Fibroblast of skin of scalp (primary cell): ENCODE results near the gene TXNDC8. TPM values are rescaled to one million over a fixed set of nuclear protein-coding genes. Genes with fewer than 3 reads are reported as not detected.
"Not testable (repeated sequence)": the region's sequence is repeated elsewhere in the genome, so short reads cannot be mapped to it uniquely, and the experiment has no call there.

Experiments used
- DNase-seq: peaks from one replicate; pipeline ENCODE4 v3.0.0-alpha.2; 2013
- polyA plus RNA-seq, 2 experiments: library from polyadenylated mRNA; unstranded; fragments of 120-200 nt; gene quantifications; one replicate each; pipeline ENCODE4 v1.2.1, GENCODE V29; 2013; ENCODE audit not compliant: insufficient read length in 2 of 2

TXNDC8 gene
- not detected for polyA plus RNA-seq (2013, experiment 1 of 2; ENCODE audit: insufficient read length)
- not detected for polyA plus RNA-seq (2013, experiment 2 of 2; ENCODE audit: insufficient read length)

DNA sequence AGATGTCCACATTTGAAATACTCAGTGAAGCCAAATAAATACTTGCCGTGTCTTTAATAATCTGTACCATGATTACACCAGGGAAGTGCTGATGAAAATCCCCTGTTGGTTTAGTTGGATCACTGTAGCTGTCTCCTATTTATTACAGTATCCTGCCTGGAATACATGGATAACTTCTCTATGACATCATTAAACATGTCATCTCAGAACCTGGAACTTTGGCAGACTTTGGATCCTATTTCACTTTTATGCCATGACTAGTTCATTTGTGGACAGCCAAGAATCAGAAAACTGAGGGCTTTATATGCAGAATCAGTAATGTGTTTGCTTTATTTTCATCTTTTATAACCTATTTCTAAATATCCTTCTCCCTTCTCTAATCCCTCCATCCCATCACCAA lies at the start of gene TXNDC8:
TSS of gene TXNDC8 (minus strand) at position 137 of the 400 bp plus-strand sequence.
- DNase-seq, result peak; percentile 55

DNA sequence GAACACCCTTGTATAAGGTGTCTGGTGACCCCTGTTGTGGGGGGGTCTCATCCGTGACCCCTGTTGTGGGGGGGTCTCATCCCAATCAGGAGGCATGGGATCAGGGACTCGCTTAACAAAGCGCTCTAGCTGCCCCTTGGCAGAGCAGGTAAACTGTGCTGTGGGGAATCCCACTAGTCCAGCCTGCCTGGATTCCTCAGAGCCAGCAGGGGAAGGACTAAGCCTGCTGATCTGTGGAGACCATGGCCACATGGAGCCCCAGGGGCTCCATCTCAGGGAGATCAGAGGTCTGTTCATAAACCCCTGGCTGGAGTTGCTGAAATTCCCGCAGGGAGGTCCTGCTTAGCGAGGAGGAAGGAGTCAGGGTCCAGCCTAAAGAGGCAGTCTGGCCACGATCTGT lies 45.8 kb upstream of the TXNDC8 start:
- no peak for DNase-seq

DNA sequence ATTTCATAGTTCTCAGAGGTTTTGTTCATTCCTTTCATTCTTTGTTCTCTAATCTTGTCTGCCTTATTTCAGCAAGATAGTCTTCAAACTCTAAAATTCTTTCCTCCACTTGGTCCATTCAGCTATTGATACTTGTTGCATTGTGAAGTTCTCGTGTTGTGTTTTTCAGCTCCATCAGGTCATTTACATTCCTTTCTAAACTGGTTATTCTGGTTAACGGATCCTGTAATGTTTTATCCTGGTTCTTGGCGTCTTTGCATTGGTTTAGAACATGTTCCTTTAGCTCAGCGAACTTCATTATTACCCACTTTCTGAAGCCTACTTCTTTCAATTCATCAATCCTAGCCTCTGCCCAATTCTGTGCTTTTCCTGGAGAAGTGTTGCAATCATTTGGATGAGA lies 45.1 kb upstream of the TXNDC8 start:
- no peak for DNase-seq

DNA sequence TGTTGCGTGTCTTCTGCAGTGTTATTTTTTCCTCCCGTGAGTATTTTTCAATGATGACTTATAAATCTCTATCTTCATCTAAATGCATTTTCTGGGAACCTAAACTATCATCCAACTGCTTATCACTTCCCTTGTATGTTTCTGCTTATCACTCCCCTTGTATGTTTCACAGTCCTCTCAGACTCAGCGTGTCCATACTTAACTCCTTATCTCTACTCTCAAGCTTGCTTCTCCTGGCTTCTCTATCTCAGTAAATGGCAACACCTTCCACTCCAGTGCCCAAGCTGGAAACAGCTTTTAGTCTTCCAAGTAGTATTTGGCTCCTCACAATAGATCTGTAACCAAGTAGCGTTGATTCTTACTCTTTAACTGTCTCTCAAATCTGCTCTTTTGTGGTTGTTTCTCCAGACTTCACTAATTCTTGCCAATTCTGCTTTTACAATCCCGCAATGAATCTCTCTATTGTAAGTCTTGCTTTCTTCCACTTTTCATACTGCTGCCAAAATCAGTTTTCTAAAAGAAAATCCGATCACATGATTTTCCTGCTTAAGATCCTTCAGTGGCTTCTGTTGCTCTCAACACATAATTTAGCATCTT lies 33.8 kb upstream of the TXNDC8 start:
- no peak for DNase-seq

DNA sequence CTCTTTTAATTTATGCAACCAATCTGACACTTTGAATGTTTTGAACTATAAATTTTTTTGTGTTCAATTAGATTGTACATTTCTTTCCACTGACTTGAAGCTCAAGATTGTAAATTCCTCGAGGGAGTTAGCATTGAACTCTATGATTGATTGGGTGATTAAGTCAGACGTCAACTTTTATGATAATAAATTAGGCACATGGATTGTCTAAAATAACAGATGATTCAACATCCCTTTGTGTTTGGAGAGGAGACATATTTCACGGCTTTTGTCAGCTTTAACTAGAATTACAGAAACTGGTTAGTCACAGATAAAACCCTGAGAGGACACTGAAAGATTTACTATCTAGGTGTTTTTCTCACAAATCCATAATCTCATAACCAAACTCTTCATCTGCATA lies 32.7 kb upstream of the TXNDC8 start:
- DNase-seq, result peak; percentile 66

DNA sequence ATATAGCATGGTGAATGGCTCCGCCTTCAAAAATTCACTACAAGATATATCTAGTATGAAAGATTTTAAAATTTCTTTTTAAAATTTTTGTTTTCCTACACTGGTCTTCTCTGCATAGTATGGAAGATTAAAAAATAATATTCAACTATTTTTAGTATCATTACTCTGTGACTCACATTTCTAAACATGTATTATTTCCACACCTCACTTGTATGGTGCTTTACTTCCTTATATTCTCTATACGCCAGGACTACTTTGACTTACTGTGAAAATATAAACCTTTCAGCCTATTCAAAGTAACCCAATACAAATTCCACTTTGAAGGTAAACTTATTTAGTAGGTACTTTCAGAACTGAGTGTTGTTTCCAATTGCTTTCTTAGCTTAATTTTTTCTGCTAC lies 26.8 kb upstream of the TXNDC8 start:
- DNase-seq, result no peak

DNA sequence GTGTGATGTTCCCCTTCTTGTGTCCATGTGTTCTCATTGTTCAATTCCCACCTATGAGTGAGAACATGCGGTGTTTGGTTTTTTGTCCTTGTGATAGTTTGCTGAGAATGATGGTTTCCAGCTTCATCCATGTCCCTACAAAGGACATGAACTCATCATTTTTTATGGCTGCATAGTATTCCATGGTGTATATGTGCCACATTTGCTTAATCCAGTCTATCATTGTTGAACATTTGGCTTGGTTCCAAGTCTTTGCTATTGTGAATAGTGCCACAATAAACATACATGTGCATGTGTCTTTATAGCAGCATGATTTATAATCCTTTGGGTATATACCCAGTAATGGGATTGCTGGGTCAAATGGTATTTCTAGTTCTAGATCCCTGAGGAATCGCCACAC lies 21.3 kb upstream of the TXNDC8 start:
- DNase-seq, result not testable (repeated sequence)

DNA sequence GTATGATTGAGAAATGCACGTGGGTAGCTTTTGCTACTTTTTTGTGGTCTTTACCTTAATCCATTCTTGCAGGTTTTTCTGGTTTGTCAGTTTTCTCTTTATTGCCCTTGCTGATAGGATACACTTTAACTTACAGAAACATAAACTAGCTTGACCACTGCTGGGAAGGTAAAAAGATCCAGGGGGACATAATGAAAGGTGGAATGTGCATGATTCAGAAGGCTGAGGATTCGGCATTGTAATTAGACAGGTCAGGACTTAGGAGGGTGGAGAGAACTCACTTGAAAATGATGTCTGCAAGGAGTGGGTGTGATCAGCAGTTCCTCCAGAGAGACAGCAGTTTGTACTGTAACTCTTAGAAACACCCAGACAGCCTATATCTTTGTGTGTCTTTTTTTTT lies 19.8 kb upstream of the TXNDC8 start:
- DNase-seq, result no peak

DNA sequence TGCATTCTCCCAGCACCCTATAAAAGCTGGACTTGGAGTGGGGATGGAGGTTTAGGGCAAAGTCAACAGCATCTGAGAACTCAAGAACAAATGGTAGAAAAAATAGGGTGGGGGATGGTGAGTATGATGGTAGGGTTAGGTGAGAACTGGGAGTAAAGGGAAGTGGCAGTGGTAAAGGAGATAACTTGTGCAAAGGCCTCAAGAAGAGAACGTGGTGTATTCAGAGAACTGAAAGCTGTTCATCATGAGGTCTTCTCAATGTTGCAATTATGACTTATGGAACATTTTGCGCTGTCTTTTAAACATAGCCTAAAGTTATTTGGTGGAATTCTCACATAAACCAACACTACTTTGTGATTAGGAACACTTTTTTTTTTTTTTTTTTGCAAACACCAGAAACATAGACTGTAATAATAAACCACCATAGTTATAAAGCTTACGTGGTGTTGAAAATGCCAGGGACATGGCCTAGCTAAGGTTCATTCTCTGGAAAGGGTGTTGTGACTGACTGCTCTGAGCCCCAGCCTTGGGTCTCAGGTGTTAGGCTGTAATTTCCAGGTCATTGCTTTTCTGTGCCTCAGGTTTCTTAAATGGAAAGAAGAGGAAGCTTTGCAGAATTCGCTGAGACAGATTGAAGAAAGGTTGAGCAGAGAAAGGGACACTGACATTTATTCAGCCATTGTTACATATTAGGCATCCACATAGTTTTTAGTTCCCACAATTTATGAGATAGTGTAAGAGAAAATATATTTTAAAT lies 19.2 kb upstream of the TXNDC8 start:
- DNase-seq, result no peak

DNA sequence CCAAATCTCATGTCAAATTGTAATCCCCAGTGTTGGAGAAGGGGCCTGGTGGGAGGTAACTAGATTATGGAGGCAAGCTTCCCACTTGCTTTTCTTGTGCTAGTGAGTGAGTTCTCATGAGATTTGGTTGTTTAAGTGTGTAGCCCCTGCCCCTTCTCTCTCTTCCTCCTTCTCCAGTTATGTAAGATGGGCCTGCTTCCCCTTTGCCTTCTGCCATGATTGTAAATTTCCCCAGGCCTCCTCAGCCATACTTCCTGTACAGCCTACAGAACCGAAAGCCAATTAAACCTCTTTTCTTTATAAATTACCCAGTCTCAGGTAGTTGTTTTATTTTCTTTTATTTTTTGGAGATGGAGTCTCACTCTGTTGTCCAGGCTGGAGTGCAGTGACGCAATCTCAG lies 18.2 kb upstream of the TXNDC8 start:
- no peak for DNase-seq

DNA sequence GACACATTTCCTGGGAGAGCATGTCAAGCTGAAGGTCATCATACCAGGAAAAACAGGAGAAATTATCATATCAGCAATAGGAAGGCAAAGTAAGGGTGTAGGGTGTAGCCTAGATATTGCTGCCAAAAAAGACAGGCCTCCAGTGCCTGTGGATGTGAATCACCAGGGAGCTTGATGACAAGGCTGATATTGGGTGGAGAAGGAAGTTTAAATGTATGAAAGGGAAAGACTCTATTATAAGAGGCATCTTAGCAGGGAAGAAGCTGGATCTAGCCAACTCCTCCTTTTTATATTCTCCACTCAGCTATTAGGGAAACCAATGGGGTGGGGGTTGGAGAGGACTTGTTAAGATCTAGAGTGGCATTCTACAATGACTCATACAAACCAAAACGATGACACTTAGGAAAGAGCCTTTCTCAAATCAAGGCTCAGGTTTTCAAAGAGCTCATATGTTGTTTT lies 13.4 kb upstream of the TXNDC8 start:
- peak; percentile 94 for DNase-seq

DNA sequence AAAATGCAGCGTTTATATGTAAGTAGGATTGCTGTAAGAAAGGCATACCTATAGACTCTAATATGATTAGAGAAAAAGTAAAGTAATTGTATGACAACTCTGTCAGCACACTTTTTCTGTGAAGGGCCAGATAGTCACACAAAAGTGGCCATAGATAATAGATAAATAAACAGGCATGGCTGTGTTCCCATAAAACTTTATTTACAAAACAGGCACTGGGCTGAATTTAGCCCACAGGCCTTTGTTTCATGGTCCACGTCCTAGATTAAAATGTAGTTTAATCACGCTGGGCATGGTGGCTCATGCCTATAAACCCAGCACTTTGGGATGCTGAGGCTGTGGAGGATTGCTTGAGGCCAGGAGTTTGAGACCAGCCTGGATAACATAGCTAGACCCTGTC lies 8.7 kb upstream of the TXNDC8 start:
- DNase-seq, result no peak

DNA sequence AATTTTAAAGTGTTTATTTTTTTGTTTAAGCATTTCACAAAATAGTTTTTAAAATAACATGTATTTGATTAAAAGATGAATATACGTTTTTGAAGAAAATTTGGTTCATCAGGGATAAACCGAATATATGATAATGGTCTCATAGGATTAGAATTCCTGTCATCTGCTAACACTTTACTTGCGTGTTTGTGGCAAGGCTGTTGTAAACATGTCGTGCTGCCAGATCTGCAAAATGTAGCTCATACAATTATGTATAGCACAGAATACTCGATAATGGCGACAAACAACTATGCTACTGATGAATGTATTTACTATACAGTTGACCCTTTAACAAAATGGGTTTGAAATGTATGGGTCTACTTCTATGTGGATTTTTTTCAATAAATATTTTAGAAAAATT lies 7.2 kb upstream of the TXNDC8 start:
- DNase-seq, result no peak

DNA sequence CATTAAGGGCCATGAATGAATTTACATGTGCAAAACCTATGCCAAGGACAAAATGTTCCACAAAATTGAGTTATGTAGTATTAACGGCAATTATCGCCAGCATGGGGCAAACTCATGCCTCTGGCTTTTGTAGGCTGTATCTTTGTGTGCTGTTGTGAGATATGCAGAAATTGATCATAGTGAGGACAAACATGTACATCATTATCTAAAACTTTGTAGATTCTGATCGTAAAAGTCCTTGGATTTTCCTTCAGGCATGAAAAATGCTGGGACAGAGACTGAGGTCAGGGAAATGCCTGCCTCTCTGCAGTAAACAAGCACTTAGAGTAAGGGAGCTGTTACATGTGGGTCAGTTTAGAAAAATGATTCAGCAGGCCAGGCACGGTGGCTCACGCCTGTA lies 5.9 kb upstream of the TXNDC8 start:
- DNase-seq, result no peak

DNA sequence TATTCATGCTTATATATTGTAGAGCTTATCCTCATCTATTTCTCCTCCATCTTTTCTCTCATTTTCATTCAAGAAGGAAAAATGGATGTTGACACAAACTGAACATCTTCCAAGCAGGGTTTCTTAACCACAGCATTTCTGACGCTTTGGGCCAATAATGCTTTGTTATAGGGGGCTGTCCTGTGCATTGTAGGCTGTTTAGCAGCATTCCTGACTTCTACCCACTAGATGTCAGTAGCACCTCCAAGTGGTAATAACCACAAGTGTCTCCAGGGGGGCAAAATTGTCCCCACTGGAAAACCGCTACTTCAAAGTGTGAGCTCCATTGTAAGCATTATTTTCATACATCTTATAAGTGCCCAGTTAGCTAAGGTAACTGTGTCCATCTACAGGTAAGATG lies 2.6 kb upstream of the TXNDC8 start:
- DNase-seq, result peak; percentile 54

DNA sequence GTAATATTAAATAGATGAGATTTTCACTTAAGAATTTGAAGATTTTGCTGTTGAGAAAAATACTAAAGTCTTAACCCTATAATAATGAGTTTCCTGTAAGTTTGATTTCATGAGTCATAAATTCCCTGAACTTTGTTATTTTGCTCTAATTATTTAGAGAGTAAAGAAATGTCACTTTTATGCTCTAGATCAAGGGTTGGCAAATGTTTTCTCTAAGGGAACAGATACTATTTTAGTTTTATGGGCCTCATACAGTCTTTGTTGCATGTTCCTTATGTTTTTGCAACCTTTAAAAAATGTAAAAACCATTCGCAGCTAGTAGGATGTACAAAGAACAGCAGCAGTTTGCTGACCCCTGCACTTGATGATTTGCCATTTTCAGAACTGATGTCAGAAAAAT lies 480 bp upstream of the TXNDC8 start:
- DNase-seq, result no peak

DNA sequence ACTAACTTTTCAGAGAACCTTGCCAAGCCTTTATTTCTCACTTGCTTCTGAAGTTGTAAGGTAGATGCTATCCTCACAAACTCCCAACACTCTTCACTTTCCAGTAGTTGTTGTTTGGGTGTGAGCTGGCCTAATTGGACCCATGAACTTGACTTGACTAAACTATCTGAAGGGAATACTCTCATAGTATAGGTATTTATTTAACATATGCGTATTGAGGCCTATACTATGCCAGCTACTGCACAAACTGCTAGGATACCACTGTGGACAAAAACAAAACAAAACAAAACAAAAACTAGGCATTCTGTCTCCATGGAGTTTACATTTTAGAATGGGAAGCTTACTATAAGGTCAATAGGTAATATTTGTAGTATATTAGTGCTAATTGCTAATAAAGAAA lies 1.3 kb downstream of the TXNDC8 start:
- DNase-seq, result no peak

DNA sequence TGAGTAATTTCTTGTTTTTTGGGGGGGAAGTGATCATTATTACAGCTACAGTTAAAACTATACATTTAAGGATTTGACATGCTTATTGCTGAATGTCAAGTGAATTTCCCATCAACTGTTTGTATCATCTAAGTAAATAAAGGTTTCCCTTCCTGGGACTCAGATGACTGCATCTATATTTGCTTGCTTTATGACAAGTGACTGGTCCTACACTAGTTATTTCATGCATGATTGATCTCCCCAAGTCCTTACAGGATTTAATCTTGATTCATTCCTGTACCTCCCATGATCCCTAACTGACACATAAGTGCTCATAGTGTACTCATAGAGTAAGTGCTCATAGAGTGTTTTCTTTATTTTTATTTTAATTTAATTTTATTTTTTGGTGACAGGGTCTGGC lies 2.8 kb downstream of the TXNDC8 start:
- no peak for DNase-seq

DNA sequence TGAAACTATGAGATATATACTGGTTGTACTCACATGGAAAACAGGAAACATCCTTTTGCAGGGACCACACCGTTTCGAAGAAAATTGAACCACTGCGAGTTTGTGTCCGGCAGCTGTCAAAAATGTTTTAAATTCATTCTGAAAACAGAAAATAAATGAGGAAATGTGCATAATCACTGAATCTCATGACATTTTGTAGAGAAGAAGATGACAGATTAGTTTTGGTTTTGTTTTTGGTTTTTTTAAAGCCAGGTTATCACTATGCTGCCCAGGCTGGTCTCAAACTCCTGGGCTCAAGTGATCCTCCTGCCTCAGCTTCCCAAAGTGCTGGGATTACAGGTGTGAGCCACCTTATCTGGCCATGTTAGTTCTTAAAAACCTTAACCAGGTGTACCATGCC lies 3.5 kb downstream of the TXNDC8 start:
- no peak for DNase-seq

DNA sequence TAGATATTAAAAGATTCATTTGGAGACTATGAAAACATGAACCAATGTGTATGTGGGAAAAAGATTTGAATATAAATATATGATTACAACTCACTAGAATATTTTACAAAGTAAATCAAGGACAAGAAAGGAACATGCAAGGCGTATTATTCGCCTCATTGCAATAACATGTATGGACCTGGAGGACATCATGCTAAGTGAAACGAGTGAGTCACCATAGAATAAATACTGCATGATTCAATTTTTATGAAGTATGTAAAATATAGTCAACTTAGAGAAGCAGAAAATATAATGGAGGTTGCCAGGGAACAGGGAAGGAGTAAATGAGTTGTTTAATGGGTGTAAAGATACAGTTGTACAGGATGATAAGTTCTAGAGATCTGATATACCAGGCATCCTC lies 4.9 kb downstream of the TXNDC8 start:
- no peak for DNase-seq

DNA sequence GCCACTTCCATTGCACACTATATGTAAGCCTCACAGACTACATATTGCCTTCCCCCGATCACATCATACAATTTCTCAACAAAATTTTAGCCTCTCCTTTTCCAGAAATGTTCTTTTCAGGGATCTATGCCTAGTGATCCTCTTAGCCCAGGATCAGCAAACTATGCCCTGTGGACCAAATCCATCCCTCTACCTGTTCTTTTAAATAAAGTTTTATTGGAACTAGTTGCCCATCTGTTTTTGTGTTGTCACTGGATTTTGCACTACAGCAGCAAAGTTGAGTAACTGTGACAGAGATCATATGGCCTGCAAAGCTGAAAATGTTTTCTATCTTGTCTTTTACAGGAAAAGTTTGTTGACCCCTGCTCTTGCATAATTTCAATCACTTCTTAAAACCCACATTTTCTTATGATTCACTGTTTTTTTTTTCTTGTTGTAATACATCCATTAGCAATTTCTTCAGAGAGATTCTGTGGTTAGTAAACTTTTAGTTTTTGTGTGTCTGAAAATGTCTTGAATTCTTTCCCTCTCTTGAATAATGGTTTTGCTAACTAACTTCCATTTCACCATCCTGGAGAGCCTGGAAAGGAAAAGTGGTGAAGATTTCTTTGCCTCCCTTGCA lies 7.1 kb downstream of the TXNDC8 start:
- peak; percentile 59 for DNase-seq

DNA sequence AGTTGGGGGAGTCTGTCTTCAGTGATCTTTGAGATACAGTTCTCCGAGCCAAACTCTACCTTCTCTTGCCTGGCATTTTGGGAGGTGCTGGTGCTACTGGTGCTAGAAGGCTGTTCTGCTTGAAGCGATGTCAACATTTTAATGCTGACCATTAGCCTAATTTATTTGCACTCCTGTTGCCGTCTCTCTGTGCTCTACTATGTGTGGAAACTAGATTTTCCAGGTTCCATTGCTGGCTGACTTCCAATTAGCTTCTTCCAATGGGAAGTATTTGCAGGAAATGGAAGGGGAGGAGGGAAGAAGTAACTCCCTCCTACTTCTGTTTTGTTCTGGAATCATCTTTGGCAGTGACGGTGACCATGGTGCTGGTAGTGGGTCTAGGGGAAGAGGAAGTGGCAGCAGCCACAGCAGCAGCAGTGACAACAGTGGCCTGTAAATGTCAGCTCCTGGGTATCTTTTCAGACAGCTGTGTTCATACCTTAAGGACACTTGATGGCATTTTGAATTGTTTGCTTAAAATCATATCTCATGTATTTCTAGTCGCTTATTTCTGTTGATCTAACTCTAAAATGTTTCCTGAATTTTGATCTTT lies 7.9 kb downstream of the TXNDC8 start:
- DNase-seq, result no peak

DNA sequence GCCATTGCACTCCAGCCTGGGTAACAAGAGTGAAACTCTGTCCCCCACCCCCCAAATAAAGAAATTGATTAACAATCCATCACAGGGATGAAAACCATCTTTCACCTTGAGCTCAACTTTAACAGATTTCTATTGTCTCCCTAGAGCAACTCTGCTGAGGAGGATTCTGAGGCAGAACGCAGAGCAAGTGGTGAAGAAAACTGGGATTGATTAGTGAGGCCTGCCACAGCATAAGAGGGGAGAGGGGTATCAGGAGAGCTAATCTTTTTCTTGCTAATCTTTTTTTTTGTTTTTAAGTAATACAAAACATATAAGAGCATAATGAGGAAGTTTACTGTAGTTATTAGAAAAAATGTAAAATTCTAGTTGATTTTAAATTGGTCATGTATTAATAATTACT lies 8.9 kb downstream of the TXNDC8 start:
- DNase-seq, result no peak

DNA sequence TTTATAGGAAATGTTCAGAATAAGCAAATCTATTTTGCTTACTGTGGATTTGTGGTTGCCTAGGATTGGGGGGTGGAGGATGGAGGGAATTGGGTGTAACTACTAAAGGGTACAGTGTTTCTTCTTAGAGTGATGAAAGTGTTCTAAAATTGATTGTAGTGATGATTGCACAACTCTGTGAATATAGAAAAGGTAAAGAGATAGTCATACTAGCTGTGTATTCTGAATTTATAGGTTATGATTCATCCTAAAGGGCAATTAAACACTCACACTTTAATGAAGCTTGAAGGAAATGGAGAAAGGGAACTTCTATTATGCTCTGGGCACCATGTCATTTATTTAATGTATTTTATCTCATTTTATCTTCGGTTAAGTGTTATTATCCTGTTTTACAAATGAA lies 9.9 kb downstream of the TXNDC8 start:
- no peak for DNase-seq
